Measurements from ENCODE around the gene KNDC1. TPM values are rescaled to one million over a fixed set of nuclear protein-coding genes. Genes with fewer than 3 reads are reported as not detected.

Gene KNDC1
- total and polyA plus RNA-seq, 2 of the 4 experiments (the other 2 are of a cell fraction) = 0.18 to 1.1 TPM

GRCh38 chr10:133139551-133140065 is 20.4 kb upstream of the KNDC1 start:
- ATAC-seq (ENCODE audit: low read depth) = no peak
- WGBS, 2 experiments (ENCODE audit: extremely low coverage in 2 of 2, insufficient read length in 1 of 2) = 47% methylated on average over 3 of the region's 17 CpGs; no CpG with 5 or more reads in 1 of the 2 experiments
- dilution Hi-C loops (cut with HindIII; ENCODE audit: low sequenced_read_pairs, unreplicated experiment) = no loop called here
- H3K27me3 ChIP-seq (ENCODE audit: control insufficient read depth, insufficient read depth, low read length) = peaks cover 15% of the 10 kb centered on the region; the same call in 1 of the 2 replicates
- POLR2A ChIA-PET (ENCODE audit: unreplicated experiment) = no interaction called here
- H2BK20ac ChIP-seq (ENCODE audit: low read depth, low read length) = no peak overlapping the region
- H3K9me1 ChIP-seq (ENCODE audit: insufficient read depth, low read length) = no peaks in the 10 kb centered on the region
- no peak overlapping the region for H3K4me3 ChIP-seq (ENCODE audit: insufficient read depth, low read depth, low read length)
- intact Hi-C loops (cut with micrococcal nuclease) = no loop called here
- H2AK9ac ChIP-seq (replicated peaks; ENCODE audit: low read depth, low read length, poor library complexity) = no peak overlapping the region
- H3K4me2 ChIP-seq (ENCODE audit: low read depth, low read length) = no peak overlapping the region
- H4K5ac ChIP-seq (ENCODE audit: low read depth, low read length) = no peak overlapping the region
- in situ Hi-C loops (cut with MboI; ENCODE audit: low sequenced_read_pairs) = loop anchor here (25.0 kb wide), 1 partner anchor 477 kb away; no protein-coding TSS in a partner anchor
- H3K9ac ChIP-seq (ENCODE audit: low read depth, low read length) = no peak overlapping the region
- H3K14ac ChIP-seq (replicated peaks; ENCODE audit: low read depth, low read length) = no peak overlapping the region
- no peak overlapping the region for H3K4ac ChIP-seq (ENCODE audit: low read depth, low read length)
- H4K20me1 ChIP-seq (ENCODE audit: insufficient read depth, low read length) = no peaks in the 10 kb centered on the region
- H2BK120ac ChIP-seq (ENCODE audit: low read depth, low read length) = no peak overlapping the region
- H4K91ac ChIP-seq (ENCODE audit: insufficient read depth, low read depth, low read length) = no peak overlapping the region
- H3K27ac ChIP-seq (ENCODE audit: insufficient read depth, low read length) = no peak overlapping the region
- TF ChIP-seq FOS (IDR thresholded peaks at IDR 0.05; ENCODE audit: low read depth, low read length) (no peak), RCOR1 (IDR thresholded peaks at IDR 0.05; ENCODE audit: insufficient replicate concordance, low read length) (no peak), MAZ (IDR thresholded peaks at IDR 0.05; ENCODE audit: borderline replicate concordance, low read depth, low read length) (no peak), CTCF (conservative IDR thresholded peaks at IDR 0.05; ENCODE audit: low read depth, low read length) (no peak), USF2 (IDR thresholded peaks at IDR 0.05; ENCODE audit: low read depth, low read length) (no peak), CHD1 (IDR thresholded peaks at IDR 0.05; ENCODE audit: low read depth, low read length) (no peak), RAD21 (IDR thresholded peaks at IDR 0.05; ENCODE audit: low read length) (no peak), MXI1 (IDR thresholded peaks at IDR 0.05; ENCODE audit: borderline replicate concordance, low read depth, low read length) (no peak), CEBPB (IDR thresholded peaks at IDR 0.05; ENCODE audit: low read depth, low read length) (no peak), SMC3 (IDR thresholded peaks at IDR 0.05; ENCODE audit: low read depth, low read length) (no peak), POLR2A (IDR thresholded peaks at IDR 0.05; ENCODE audit: low read depth, low read length) (no peak), RFX5 (IDR thresholded peaks at IDR 0.05; ENCODE audit: low read depth, low read length) (no peak), ELK1 (IDR thresholded peaks at IDR 0.05; ENCODE audit: borderline replicate concordance, low read depth, low read length) (no peak), NFE2L2 (IDR thresholded peaks at IDR 0.05; ENCODE audit: low read depth, low read length) (no peak)
- no peak overlapping the region for H3K18ac ChIP-seq (ENCODE audit: low read depth, low read length)
- H2BK5ac ChIP-seq (ENCODE audit: low read depth, low read length, poor library complexity, severe bottlenecking) = no peak overlapping the region
- no peaks in the 10 kb centered on the region; the same call in 1 of the 2 replicates for H3K4me1 ChIP-seq (ENCODE audit: control insufficient read depth, insufficient read depth, low read length)
- no peak overlapping the region for H2AFZ ChIP-seq (replicated peaks; ENCODE audit: low read length, poor library complexity)
- H4K8ac ChIP-seq (ENCODE audit: low read depth in 2 of 2, low read length in 2 of 2) = no peak overlapping the region
- H3K56ac ChIP-seq (ENCODE audit: extremely low read depth, insufficient read depth, low read length) = no peak overlapping the region
- no peaks in the 10 kb centered on the region for H3K36me3 ChIP-seq (ENCODE audit: control insufficient read depth, insufficient read depth, low read length)
- no peaks in the 10 kb centered on the region for H3K79me1 ChIP-seq (ENCODE audit: low read depth in 1 of 2, low read length in 2 of 2)
- no peak for DNase-seq
- H3K23ac ChIP-seq (ENCODE audit: low read depth, low read length) = no peak overlapping the region
- H2BK15ac ChIP-seq (ENCODE audit: low read depth, low read length) = no peak overlapping the region
- no TSS peak for BruUV-seq (replicated peaks)
- no peaks in the 10 kb centered on the region for H3K9me3 ChIP-seq (ENCODE audit: control insufficient read depth, insufficient read depth, low read length)
- no peak overlapping the region for H2AK5ac ChIP-seq (ENCODE audit: low read depth, low read length)
- CTCF ChIA-PET = no interaction called here
